ENCODE results near the gene NDUFS5. TPM values are rescaled to one million over a fixed set of nuclear protein-coding genes. Genes with fewer than 3 reads are reported as not detected.

The NDUFS5 gene
- total and polyA plus RNA-seq, 7 experiments from 2014 or later, result 95.1 to 715 (median 120) TPM

- intact Hi-C loops (cut with micrococcal nuclease), result loop anchor here in 1 of 2 donors (10.0 kb wide), 2 partner anchors 47 to 383 kb away; no protein-coding TSS in a partner anchor
- Mint-ChIP-seq H3K9me3 (no peaks in the 10 kb centered on the region), H3K27ac (no peak overlapping the region), H3K4me3 (no peak overlapping the region), H3K36me3 (no peaks in the 10 kb centered on the region), H3K27me3 (peaks cover 0 to 9% (median 0%) of the 10 kb centered on the region in 5 donors), H3K4me1 (peaks cover 7 to 10% (median 8%) of the 10 kb centered on the region in 7 donors)
- H3K9me3 ChIP-seq (ENCODE audit: control insufficient read depth in 2 of 3, low read length in 3 of 3), result no peaks in the 10 kb centered on the region
- H3K27ac ChIP-seq (ENCODE audit: low read depth, low read length), result no peak overlapping the region
- ATAC-seq (no peak), DNase-seq (no peak)
- no peak overlapping the region for H3K4me3 ChIP-seq (ENCODE audit: low read length)
- POLR2A ChIA-PET, result no interaction called here
- peaks cover 4 to 5% of the 10 kb centered on the region in 2 donors for H3K4me1 ChIP-seq (ENCODE audit: control insufficient read depth in 2 of 2, insufficient read depth in 2 of 2, low read length in 2 of 2)
- H3K27me3 ChIP-seq (ENCODE audit: control insufficient read depth in 2 of 2, insufficient read depth in 2 of 2, low read length in 2 of 2), result no peaks in the 10 kb centered on the region
- CTCF ChIA-PET, result no interaction called here
- H3K36me3 ChIP-seq (ENCODE audit: control insufficient read depth in 2 of 3, insufficient read depth in 3 of 3, low read length in 3 of 3), result peaks cover 0 to 2% (median 0%) of the 10 kb centered on the region in 3 experiments
Observed at GRCh38 chr1:39021426-39021825, 4.7 kb upstream of the NDUFS5 start.

- H3K27me3 ChIP-seq (ENCODE audit: control insufficient read depth in 2 of 2, insufficient read depth in 2 of 2, low read length in 2 of 2), result no peaks in the 10 kb centered on the region
- POLR2A ChIA-PET, result no interaction called here
- no peaks in the 10 kb centered on the region for H3K9me3 Mint-ChIP-seq
- no peak overlapping the region for H3K27ac ChIP-seq (ENCODE audit: low read depth, low read length)
- ATAC-seq (no peak), DNase-seq (no peak)
- H3K4me1 Mint-ChIP-seq, result peaks cover 14 to 20% (median 16%) of the 10 kb centered on the region in 7 donors
- H3K4me1 ChIP-seq (ENCODE audit: control insufficient read depth in 2 of 2, insufficient read depth in 2 of 2, low read length in 2 of 2), result peaks cover 8 to 12% of the 10 kb centered on the region in 2 donors
- no peaks in the 10 kb centered on the region for H3K9me3 ChIP-seq (ENCODE audit: control insufficient read depth in 2 of 3, low read length in 3 of 3)
- no peak overlapping the region for H3K4me3 Mint-ChIP-seq
- H3K36me3 ChIP-seq (ENCODE audit: control insufficient read depth in 2 of 3, insufficient read depth in 3 of 3, low read length in 3 of 3), result peaks cover 0 to 4% (median 0%) of the 10 kb centered on the region in 3 experiments
- intact Hi-C loops (cut with micrococcal nuclease), result loop anchor here in 1 of 2 donors (10.0 kb wide), 2 partner anchors 48 to 382 kb away; no protein-coding TSS in a partner anchor
- no peak overlapping the region for H3K4me3 ChIP-seq (ENCODE audit: low read length)
- peaks cover 0 to 3% (median 0%) of the 10 kb centered on the region in 5 donors for H3K36me3 Mint-ChIP-seq
- no peak overlapping the region for H3K27ac Mint-ChIP-seq
- CTCF ChIA-PET, result no interaction called here
- H3K27me3 Mint-ChIP-seq, result peaks cover 0 to 9% (median 0%) of the 10 kb centered on the region in 5 donors
Observed at GRCh38 chr1:39023140-39023539, 3.0 kb upstream of the NDUFS5 start.

- Mint-ChIP-seq H3K9me3 (no peaks in the 10 kb centered on the region), H3K4me1 (peaks cover 24 to 44% (median 36%) of the 10 kb centered on the region in 7 donors), H3K27ac (peak overlapping the region; percentile 93 to 99 (median 97)), H3K27me3 (peaks cover 0 to under 1% (median 0%) of the 10 kb centered on the region in 5 donors), H3K4me3 (peak overlapping the region; percentile 90 to 100 (median 96)), H3K36me3 (peaks cover 0 to 17% (median 16%) of the 10 kb centered on the region in 5 donors)
- ATAC-seq (no peak), DNase-seq (no peak)
- peak overlapping the region; percentile 93 for H3K4me3 ChIP-seq (ENCODE audit: low read length)
- no peaks in the 10 kb centered on the region for H3K9me3 ChIP-seq (ENCODE audit: control insufficient read depth in 2 of 3, low read length in 3 of 3)
- ChIA-PET POLR2A (interaction anchor here (1.0 to 2.6 kb wide), 13 partner anchors 9 to 1665 kb away, joined by 3 to 16 read pairs (median 6); partner anchors contain the start of genes AKIRIN1, NFYC, PPIE and RRAGC), CTCF (interaction anchor here (1.0 to 1.1 kb wide), 2 partner anchors 65 to 165 kb away, joined by 3 read pairs; no protein-coding TSS in a partner anchor)
- peak overlapping the region; percentile 94 for H3K27ac ChIP-seq (ENCODE audit: low read depth, low read length)
- intact Hi-C loops (cut with micrococcal nuclease), result loop anchor here (1.0 to 10.0 kb wide), 7 partner anchors 7 to 378 kb away; partner anchors contain the start of genes AKIRIN1 (in 2 of the 2), MYCBP (in 2 of the 2) and RRAGC (in 2 of the 2)
- H3K36me3 ChIP-seq (ENCODE audit: control insufficient read depth in 2 of 3, insufficient read depth in 3 of 3, low read length in 3 of 3), result peaks cover 4 to 28% (median 5%) of the 10 kb centered on the region in 3 experiments
- H3K4me1 ChIP-seq (ENCODE audit: control insufficient read depth in 2 of 2, insufficient read depth in 2 of 2, low read length in 2 of 2), result peaks cover 18% of the 10 kb centered on the region in 2 donors
- H3K27me3 ChIP-seq (ENCODE audit: control insufficient read depth in 2 of 2, insufficient read depth in 2 of 2, low read length in 2 of 2), result no peaks in the 10 kb centered on the region
Observed at GRCh38 chr1:39026866-39027507, 837 bp downstream of the NDUFS5 start.

GRCh38 chr1:39034114-39034654 lies 8.0 kb downstream of the NDUFS5 start:
- ATAC-seq, result peak; percentile 36
- peaks cover 14 to 57% (median 40%) of the 10 kb centered on the region in 7 donors for H3K4me1 Mint-ChIP-seq
- Histone ChIP-seq H3K4me3 (ENCODE audit: low read length) (peak overlapping the region; percentile 61), H3K4me1 (ENCODE audit: control insufficient read depth in 2 of 2, insufficient read depth in 2 of 2, low read length in 2 of 2) (peaks cover 0 to 18% of the 10 kb centered on the region in 2 donors), H3K9me3 (ENCODE audit: control insufficient read depth in 2 of 3, low read length in 3 of 3) (no peaks in the 10 kb centered on the region), H3K27ac (ENCODE audit: low read depth, low read length) (peak overlapping the region; percentile 83), H3K36me3 (ENCODE audit: control insufficient read depth in 2 of 3, insufficient read depth in 3 of 3, low read length in 3 of 3) (peaks cover 5 to 35% (median 14%) of the 10 kb centered on the region in 3 experiments), H3K27me3 (ENCODE audit: control insufficient read depth in 2 of 2, insufficient read depth in 2 of 2, low read length in 2 of 2) (no peaks in the 10 kb centered on the region)
- DNase-seq, result peak in 7 of 9 donors; percentile 20 to 62 (median 52)
- POLR2A ChIA-PET, result interaction anchor here (0.6 to 2.3 kb wide), 5 partner anchors 8 to 1052 kb away, joined by 3 to 13 read pairs (median 3); partner anchors contain the start of gene NDUFS5
- H3K27me3 Mint-ChIP-seq, result no peaks in the 10 kb centered on the region
- H3K36me3 Mint-ChIP-seq, result peaks cover 7 to 38% (median 27%) of the 10 kb centered on the region in 5 donors
- intact Hi-C loops (cut with micrococcal nuclease), result loop anchor here (1.0 kb wide), 1 partner anchor 8 kb away; the partner anchor contains the start of gene NDUFS5 (in 2 of the 2)
- peak overlapping the region; percentile 87 to 99 (median 98) for H3K27ac Mint-ChIP-seq
- H3K9me3 Mint-ChIP-seq, result peaks cover 0 to 6% (median 0%) of the 10 kb centered on the region in 11 donors
- peak overlapping the region; percentile 85 to 99 (median 88) for H3K4me3 Mint-ChIP-seq
- CTCF ChIA-PET, result no interaction called here

- Histone ChIP-seq H3K27ac (ENCODE audit: low read depth, low read length) (no peak overlapping the region), H3K27me3 (ENCODE audit: control insufficient read depth in 2 of 2, insufficient read depth in 2 of 2, low read length in 2 of 2) (no peaks in the 10 kb centered on the region), H3K36me3 (ENCODE audit: control insufficient read depth in 2 of 3, insufficient read depth in 3 of 3, low read length in 3 of 3) (peaks cover 0 to 27% (median 14%) of the 10 kb centered on the region in 3 experiments), H3K9me3 (ENCODE audit: control insufficient read depth in 2 of 3, low read length in 3 of 3) (no peaks in the 10 kb centered on the region), H3K4me1 (ENCODE audit: control insufficient read depth in 2 of 2, insufficient read depth in 2 of 2, low read length in 2 of 2) (peaks cover 0 to 22% of the 10 kb centered on the region in 2 donors), H3K4me3 (ENCODE audit: low read length) (no peak overlapping the region)
- intact Hi-C loops (cut with micrococcal nuclease), result no loop called here
- DNase-seq (no peak), ATAC-seq (no peak)
- Mint-ChIP-seq H3K9me3 (peaks cover 0 to 6% (median 0%) of the 10 kb centered on the region in 11 donors), H3K27me3 (no peaks in the 10 kb centered on the region), H3K4me1 (peaks cover 13 to 52% (median 36%) of the 10 kb centered on the region in 7 donors), H3K27ac (peak overlapping the region in 3 of 9 donors; percentile 5 to 72 (median 37)), H3K4me3 (peak overlapping the region in 1 of 10 donors; percentile 32), H3K36me3 (peaks cover 7 to 29% (median 19%) of the 10 kb centered on the region in 5 donors)
- CTCF ChIA-PET, result no interaction called here
- POLR2A ChIA-PET, result interaction anchor here (0.6 to 2.3 kb wide), 5 partner anchors 8 to 1346 kb away, joined by 3 to 13 read pairs (median 3); partner anchors contain the start of gene NDUFS5
Observed at GRCh38 chr1:39036678-39037077, 10.5 kb downstream of the NDUFS5 start.

- peaks cover 8 to 19% (median 12%) of the 10 kb centered on the region in 7 donors for H3K4me1 Mint-ChIP-seq
- H3K9me3 Mint-ChIP-seq, result peaks cover 0 to 3% (median 0%) of the 10 kb centered on the region in 11 donors
- ChIA-PET CTCF (no interaction called here), POLR2A (no interaction called here)
- peak overlapping the region in 4 of 9 donors; percentile 0 to 51 (median 48) for H3K27ac Mint-ChIP-seq
- H3K4me1 ChIP-seq (ENCODE audit: control insufficient read depth in 2 of 2, insufficient read depth in 2 of 2, low read length in 2 of 2), result peaks cover 0 to 7% of the 10 kb centered on the region in 2 donors
- no peaks in the 10 kb centered on the region for H3K9me3 ChIP-seq (ENCODE audit: control insufficient read depth in 2 of 3, low read length in 3 of 3)
- ATAC-seq, result no peak
- DNase-seq, result no peak
- no peak overlapping the region for H3K4me3 Mint-ChIP-seq
- no peaks in the 10 kb centered on the region for H3K27me3 Mint-ChIP-seq
- peaks cover 8 to 34% (median 10%) of the 10 kb centered on the region in 5 donors for H3K36me3 Mint-ChIP-seq
- no peaks in the 10 kb centered on the region for H3K27me3 ChIP-seq (ENCODE audit: control insufficient read depth in 2 of 2, insufficient read depth in 2 of 2, low read length in 2 of 2)
- peaks cover 0 to 31% (median 0%) of the 10 kb centered on the region in 3 experiments for H3K36me3 ChIP-seq (ENCODE audit: control insufficient read depth in 2 of 3, insufficient read depth in 3 of 3, low read length in 3 of 3)
- H3K4me3 ChIP-seq (ENCODE audit: low read length), result no peak overlapping the region
- intact Hi-C loops (cut with micrococcal nuclease), result no loop called here
- no peak overlapping the region for H3K27ac ChIP-seq (ENCODE audit: low read depth, low read length)
Observed at GRCh38 chr1:39043513-39043912, 17.4 kb downstream of the NDUFS5 start.

Data from naive thymus-derived CD4-positive, alpha-beta T cell (primary cell).